GM21360 (cell line): ENCODE results near the gene KDM6B.

Experiments used
- ATAC-seq: cut with Tn5 transposase; IDR thresholded peaks from one replicate; pipeline ENCODE4 v1.9.1; 2021; ENCODE audit warnings: mild to moderate bottlenecking, moderate library complexity; ENCODE audit not compliant: unreplicated experiment

The KDM6B gene

GRCh38 chr17:7867881-7868329, 33.9 kb downstream of the KDM6B start:
- ATAC-seq: no peak

- ATAC-seq: no peak
These were observed 39.0 kb downstream of the KDM6B start for GRCh38 chr17:7873051-7873450.

- ATAC-seq: no peak
These were observed 41.9 kb downstream of the KDM6B start for GRCh38 chr17:7875804-7876370.

GRCh38 chr17:7878234-7878633, 44.2 kb downstream of the KDM6B start:
- ATAC-seq: no peak

- ATAC-seq: no peak
These were observed 46.3 kb downstream of the KDM6B start for GRCh38 chr17:7880076-7880868.

GRCh38 chr17:7881276-7882054, 47.4 kb downstream of the KDM6B start:
- no peak for ATAC-seq

GRCh38 chr17:7882068-7882467, 48.1 kb downstream of the KDM6B start:
- ATAC-seq: no peak

GRCh38 chr17:7882629-7883028, 48.6 kb downstream of the KDM6B start:
- no peak for ATAC-seq
